ENCODE data around the gene EBI3.
A peak's percentile ranks its signal among the peaks of the same experiment; 100 is the strongest.
"Not testable (repeated sequence)": the region's sequence is repeated elsewhere in the genome, so short reads cannot be mapped to it uniquely, and the experiment has no call there.

EBI3 gene

DNA sequence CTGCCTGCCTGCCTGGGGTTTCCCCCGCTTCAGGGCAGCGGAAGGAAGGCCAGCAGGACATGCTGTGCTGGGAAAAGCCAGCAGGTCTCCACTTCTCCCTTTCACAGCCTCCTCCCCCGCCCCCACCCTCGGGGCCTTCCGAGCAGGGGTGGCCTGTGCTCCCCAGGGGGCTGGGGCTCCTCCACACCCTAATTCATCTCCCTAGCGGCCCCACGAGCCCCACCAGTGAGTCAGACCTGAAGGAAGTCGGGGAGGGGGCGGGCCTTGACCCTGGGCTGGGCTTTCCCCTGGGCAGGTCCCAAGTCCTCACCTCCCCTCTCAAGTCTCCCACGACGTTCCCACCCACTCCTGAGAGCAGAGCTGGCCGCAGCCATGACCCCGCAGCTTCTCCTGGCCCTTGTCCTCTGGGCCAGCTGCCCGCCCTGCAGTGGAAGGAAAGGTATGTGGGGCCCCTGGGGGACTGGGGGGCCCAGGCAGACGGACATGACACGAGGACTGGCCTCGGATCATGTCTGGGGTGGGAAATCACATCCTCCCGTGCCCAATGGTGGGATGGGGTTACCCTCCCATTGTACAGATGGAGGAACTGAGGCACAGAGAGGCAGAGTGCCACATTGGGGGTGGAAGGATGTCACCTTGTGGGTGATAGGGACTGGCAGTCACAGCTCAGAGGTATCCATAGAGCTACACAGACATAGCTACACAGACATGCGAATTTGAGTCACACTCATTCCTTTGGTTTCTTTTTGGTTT, at the start of gene EBI3:
TSS of gene EBI3 (plus strand) at position 345 of the 753 bp plus-strand sequence. CDS start at position 373, 28 bp downstream.
- DNase-seq (ENCODE audit: low spot score): peak; percentile 41

DNA sequence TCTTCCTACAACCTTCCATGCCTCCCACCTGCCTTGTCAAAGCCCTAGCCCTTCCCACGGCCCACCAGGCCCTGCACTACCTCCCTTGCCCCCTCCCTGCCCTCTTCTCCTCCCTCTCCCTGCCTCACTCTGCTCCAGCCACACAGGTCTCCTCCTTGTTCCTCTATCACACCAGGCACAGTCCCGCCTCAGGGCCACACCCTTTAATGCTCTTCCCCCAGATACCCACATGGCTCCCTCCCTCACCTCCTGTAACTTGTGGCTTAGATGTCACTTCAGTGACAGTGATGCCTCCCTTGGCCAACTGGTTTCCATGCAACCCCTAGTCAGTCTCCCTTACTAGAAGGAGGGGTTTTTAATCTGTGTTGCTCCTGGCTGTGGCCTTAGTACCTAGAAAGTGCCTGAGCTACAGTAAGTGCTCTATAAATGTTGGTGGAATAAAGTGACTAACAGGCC, 48.2 kb upstream of the EBI3 start:
- no peak for DNase-seq (ENCODE audit: low spot score)

DNA sequence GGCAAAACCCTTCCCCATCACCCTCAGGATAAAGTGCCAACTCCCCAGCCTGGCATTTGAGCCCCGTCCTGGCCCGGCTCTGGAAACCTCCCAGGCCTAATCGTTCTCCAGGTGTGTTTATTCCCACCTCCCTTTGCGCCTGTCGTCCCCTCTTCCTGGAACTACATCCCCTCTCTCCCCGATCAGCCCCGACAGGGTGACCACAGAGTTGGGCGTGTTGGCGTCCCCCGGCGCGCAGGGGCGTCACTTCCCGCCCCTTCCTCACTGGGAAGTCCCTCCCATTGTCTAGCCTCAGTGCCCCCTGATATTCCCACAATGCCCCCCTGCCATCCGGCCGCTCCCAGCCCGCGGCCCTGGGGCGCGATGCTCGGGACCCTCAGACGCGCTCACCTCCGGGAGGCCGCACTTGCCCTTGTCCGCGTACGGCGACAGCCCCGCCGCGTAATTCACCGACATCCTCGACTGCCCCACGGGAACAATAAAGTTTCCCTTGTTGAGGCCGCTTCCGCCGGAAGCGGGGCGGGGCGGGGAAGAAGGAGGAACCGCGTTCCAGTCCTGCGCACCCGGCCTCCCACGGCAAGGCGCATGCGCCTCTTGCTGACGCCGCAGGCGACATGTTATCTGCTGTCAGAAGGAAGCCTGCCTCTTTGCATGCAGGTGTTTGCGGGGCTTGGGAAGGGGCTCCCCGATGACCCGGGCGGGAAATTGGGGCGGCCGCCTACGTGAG, 47.1 kb upstream of the EBI3 start, which contains the start of the genes ANKRD24 and SIRT6:
TSS of gene ANKRD24 (plus strand) at position 606 of the 727 bp plus-strand sequence. CDS start 3,737 bp downstream, outside the sequence.
TSS of gene SIRT6 (minus strand) at position 480 of the 727 bp plus-strand sequence. CDS start at position 456, 24 bp downstream.
- DNase-seq (ENCODE audit: low spot score): peak; percentile 100

DNA sequence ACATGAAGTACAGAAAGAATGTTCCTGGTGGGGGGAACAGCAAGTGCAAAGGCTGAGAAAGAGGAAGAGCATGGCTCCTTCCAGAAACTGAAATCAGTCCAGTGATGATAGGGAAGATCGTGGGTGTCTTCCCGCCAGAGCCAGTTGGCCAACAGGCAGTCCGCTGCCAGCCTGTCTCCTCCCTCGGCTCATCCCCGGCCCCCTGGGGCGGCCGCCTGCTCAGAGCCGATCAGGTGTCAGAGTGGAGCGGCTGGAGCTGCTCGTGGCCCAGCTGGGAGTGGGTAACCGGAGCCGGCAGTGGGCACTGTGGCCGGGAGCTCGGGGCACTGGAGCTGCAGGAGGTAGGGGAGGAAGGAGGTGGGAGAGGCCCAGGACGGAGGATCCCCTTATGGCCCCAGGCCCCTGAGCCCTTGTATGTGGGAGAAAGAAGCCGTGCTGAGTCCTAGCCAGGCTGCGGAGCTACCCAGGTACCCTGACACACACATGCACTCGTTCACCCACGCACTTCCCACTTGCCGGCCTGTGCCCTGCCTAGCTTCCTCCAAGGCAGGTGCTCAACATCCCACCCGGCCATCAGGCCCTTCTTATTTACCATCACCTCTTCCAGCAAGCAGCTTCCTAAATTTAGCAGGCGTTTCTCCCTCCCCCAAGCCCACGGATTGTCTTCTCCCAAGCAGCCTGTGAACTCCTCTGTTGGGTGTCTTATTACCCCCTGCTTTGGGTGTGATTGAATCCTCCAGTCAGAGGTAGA, 45.2 kb upstream of the EBI3 start:
- DNase-seq (ENCODE audit: low spot score): no peak

DNA sequence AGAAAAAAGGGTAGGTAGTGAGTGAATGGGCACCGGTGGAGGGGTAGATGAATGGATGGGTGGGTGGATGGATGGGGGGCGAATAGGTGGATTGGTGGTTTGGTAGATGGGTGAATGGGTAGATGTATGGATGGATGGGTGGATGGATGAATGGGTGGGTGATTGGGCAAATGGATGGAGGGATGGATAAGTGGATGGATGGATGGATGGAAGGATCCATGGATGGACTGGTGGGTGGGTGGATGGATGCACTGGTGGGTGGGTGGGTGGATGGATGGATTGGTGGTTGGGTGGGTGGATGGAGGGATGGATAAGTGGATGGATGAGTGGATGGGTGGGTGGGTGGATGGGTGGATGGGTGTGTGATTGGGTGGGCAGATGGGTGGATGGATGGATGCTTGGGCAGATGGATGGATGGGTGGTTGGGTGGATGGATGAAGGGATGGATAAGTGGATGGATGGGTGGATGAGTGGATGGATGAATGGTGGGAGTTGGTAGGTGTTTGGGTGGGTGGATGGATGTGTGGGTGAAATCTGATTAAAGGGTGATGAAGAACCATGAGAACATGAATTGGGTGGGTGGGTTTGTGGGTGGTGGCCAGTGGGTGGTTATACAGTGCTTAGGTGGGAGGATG, 44.5 kb upstream of the EBI3 start:
- DNase-seq (ENCODE audit: low spot score): no peak

DNA sequence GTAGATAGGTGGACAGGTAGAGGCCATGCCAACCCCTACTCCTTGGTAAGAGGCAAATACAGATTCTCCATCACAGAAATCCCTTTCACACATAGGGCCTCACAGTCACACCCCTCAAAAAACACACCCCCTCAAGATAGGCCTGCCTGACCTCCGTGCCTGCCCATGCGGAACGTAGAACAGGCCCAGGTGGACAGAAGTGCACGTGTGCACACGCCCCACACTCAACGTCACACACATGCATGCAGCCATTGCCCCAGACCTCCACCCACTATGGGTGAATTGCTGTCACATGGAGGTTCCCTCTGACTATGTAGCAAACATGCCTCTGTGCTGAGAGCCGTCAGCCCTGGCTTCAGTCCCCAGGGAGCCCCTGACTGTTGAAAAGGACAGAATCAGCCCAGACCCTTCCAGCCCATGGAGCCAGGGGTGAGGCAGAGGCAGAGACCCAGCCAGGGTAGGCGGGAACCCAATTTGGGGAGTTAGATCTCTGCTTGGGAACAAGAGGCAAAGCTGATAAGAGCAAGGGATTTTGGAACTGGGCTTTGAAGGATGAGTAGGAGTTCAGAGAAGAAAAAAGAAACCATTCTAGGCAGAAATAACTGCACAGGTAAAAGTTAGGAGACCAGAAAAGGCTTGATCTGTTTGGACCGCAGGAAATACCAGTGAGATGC, 43.8 kb upstream of the EBI3 start:
- DNase-seq (ENCODE audit: low spot score): no peak

DNA sequence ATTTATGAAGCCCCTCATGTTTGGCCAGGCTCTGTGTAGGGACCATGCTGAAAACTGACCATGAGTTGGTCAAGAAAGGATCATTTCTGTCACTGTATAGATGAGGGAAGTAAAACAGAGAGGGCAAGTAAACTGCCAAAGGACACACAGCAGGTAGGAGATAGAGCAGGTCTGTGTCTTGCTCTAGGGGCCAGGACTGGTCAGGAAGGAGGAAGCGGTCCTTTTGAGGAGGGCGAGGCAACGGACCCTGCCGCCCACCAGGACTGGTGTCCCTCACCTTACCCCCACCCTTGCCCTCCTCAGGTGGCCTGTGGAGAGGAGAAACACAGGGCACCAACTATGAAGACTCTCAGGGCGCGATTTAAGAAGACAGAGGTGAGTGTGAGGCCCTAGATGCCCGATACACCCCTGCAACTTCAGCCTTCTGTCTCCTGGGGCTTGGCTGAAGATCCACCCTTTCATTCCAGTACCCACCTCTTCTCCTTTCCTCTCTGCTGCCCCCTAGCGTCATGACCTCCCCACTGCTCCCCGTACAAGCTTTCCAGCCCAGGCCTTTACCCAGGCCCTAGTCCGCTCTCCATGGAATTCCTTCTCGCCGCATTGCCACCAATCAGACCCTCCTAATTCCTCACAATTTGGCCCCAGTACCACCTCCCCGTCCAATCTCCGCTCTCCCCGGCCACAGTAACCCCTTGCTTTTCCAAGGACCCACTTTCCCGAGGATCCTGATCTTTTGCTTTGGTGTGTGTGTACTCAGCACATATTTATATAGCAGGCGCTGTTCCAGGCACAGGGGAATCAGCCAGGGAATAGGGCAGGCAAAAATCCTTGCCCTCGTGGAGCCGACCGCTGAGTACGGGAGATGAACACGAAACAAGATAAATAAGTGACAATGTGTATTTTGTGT, 43.0 kb upstream of the EBI3 start:
- DNase-seq (ENCODE audit: low spot score): peak; percentile 92

DNA sequence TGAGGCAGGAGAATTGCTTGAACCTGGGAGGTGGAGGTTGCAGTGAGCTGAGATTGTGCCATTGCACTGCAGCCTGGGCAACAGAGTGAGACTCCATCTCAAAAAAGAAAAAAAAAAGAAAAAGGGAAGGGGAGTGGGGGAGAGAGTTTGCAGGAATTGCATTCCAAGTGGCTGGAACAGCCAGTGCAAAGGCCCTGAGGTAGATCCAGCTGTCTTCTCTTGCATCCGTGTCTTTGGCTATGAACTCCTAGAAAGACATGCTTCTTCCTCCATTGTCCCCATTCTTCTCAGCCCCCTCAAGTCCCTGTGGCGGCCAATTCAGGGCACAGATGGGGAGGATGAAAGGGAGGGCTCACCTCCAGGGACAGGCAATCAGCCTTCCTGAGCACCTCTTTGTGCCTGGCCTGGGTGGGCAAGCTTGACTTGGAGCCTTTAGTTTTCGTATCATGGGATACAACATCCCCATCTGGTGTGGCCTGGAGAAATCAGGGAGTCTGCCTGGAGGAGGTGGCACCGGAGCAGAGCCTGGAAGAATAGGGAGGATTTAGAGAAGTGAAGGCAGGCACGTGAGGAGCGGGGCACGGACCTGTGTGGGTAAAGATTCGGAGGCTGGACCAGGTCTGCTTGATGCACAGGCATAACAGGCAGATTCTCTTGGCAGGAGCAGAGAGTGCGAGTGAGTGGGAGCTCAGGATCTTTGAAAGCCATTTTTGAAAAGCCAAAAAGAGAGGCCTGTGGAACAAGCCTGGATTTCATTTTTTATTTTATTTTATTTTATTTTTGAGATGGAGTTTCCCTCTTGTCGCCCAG, 41.8 kb upstream of the EBI3 start:
- DNase-seq (ENCODE audit: low spot score): no peak

DNA sequence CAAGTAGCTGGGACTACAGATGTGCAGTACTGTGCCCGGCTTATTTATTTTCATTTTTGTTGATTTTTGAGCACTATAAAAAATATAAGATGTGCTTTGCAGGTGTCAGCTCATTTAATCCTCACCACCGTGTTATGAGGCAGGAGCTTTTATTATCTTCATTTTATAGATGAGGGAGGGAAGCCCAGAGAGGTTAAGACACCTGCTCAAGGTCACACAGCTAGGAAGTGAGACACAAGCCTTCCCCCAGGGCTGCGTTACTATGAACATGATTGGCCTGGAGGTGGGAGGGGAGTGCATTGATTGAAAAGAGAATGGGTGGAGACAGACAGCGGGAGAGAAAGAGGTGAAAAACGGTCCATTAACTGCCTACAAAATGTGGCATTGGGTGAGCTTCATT, 39.7 kb upstream of the EBI3 start:
- DNase-seq (ENCODE audit: low spot score): no peak

DNA sequence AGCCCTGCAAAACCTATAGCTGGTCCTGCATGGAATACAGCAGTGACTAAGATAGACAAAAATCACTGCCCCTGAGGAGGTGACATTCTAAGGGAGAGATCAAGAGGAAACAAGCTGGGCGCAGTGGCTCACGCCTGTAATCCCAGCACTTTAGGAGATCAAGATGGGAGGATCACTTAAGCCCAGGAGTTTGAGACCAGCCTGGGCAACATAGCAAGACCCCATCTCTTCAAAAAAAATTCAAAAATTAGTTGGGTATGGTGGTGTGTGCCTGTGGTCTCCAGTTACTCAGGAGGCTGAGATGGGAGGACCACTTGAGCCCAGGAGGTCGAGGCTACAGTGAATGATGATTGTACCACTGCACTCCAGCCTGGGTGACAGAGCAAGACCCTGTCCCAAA, 36.8 kb upstream of the EBI3 start:
- DNase-seq (ENCODE audit: low spot score): not testable (repeated sequence)

DNA sequence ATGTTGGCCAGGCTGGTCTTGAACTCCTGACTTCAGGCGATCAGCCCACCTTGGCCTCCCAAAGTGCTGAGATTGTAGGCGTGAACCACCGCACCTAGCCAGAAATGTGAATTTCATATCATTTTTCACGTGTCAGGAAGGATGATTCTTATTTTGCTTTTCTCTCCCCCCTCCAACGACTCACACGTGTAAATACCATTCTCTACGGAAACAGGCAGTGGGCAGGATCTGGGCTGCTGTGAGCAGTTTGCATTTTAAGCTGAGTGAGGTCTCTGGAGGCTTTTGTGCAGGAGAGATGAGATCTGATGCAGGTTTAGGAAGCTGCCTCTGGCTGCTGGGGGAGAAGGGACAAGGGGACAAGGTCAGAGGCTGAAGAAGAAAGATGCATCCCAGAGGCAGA, 35.0 kb upstream of the EBI3 start:
- DNase-seq (ENCODE audit: low spot score): no peak

DNA sequence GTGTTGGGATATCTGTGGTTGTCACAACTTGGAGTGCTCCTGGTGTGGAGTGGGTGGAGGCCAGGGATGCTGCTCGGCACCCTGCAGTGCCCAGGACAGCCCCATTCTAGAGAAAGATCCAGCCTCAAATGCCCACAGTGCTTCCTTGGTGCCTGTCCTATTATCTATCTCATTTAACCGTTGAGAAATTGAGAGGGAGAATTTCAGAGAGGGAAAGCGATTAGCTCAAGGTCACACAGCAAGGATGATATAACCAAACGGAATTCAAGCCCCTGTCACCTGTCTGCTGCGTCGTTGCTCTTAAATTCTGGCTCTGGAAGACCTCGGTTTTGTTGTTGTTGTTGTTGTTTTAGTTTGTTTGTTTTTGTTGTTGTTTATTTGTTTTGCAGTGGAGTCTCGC, 33.3 kb upstream of the EBI3 start:
- no peak for DNase-seq (ENCODE audit: low spot score)

DNA sequence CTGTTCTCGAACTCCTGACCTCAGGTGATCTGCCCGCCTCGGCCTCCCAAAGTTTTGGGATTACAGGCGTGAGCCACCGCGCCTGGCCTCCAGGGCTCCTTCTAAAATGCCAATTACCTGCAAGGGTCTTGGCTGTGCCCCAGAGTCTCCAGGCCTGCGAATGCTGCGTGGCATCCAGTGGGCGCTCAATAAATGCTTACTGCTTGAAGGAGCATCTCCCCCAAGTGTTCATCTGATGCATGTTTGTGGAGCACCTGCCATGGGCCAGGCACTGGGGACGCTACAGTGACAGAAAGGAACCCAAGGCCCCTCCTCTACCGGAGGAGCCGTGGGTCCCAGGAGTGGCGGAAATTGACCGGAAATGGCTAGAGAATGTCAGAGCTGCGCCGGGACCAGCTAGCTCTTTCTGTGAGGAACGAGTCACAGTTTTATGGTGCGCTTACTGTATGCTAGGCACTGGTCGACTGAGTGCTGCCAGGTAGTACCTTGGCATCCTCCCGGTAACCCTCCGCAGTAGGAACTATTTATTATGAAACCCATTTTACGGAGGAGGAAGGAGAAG, 32.7 kb upstream of the EBI3 start:
- DNase-seq (ENCODE audit: low spot score): no peak

DNA sequence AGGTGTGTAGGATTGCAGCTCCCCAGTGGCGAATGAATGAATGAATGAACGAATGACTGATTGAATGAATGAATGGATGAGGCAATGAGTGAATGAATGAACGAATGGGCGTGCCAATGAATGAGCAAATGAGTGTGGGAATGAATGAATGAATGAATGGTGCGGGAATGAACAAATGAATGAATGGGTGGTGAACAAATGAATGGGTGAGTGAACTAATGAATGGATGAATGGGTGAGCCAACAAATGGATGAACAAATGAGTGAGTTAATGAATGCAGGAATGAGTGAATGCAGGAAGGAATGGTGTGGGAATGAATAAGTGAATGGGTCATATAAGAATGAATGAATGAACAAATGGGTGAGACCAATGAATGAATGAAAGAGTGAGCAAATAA, 32.1 kb upstream of the EBI3 start:
- no peak for DNase-seq (ENCODE audit: low spot score)

DNA sequence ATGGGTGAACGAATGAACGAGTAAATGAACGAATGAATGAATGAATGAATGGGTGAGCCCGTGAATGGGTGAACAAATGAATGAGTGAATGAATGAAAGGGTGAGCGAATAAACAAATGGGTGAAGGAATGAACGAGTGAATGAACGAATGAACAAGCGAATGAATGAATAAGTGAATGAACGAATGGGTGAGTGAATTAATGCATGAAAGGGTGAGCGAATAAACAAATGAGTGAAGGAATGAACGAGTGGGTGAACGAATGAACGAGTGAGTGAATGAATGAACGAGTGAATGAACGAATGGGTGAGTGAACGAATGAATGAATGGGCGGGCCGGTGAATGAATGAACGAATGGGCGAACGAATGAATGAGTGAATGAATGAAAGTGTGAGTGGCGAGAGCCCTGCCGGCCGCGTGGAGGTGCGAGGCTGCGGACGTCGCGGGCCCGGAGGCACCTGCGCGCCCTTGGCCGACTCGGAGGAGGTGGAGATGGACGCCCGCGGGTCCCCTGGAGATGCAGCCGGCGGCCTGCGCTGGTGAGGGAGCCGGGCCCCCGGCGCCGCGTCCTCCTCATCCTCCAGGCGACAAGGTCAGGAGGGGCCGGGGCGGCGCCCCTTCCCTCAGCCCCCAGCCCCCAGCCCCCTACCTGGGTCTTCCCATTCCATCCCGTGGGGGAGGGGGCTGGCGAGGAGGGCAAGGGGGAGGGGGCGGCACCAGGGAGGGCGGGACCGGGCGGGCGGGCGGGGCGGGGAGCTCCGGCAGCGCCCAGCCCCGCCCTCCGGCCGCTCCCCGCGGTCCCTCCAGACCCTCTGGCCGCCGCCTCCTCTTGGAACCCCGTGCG, 31.5 kb upstream of the EBI3 start:
- no peak for DNase-seq (ENCODE audit: low spot score)

DNA sequence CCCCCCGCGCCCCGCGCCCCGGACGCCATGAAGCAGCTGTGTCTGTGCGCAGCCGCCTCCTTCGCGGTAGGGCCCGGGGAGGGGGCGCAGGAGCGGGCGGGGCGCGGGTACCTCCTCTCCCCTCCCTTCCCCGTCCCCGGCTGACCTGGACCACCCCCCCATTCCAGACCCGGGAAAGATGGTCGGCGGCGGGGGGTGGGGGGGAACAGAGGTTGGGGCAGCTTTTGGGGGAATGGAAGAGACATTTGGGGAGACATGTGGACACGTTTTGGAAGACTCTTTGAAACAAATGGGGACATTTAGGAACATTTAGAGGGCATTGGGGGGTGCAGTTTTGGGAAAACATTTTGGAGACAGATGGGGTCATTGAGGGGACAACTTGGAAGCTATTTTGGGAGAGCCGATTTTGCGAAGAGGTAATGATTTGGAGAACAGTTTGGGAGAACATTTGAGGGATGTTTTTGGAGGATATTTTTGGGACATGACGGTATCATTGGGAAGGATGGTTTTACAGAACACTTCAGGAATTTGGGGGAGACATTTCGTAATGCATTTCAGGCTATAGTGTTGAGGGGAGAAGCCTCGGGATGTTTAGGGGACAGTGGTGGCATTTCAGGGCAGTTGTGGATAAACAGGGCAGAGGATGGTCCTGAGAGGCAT, 30.7 kb upstream of the EBI3 start:
- DNase-seq (ENCODE audit: low spot score): no peak

DNA sequence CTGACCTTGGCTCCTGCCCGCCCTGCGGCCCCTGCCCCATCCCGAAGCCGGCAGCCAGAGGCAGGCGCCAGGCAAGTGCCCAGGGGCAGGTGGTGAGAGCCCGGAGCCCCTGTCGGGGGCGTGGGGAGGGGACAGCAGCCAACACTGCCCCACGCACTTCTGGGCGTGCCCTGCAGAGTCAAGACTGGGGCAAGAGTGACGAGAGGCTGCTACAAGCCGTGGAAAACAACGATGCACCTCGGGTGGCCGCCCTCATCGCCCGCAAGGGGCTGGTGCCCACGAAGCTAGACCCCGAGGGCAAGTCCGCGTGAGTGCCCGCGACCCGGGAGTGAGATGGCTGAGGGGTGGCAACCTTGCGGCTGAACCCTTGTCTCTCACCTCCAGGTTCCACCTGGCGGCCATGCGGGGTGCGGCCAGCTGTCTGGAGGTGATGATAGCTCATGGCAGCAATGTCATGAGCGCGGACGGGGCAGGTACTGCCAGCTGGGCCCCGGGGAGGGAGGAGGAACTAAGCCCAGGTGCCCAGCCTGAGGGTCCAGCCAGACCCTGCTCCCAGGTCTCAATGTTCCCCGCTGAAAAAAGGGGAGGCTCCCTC, 29.5 kb upstream of the EBI3 start:
- no peak for DNase-seq (ENCODE audit: low spot score)

All from GM03348 (cell line).